Peyer's patch (tissue), 4 donors: ENCODE data around the gene MED22.

ENCODE experiments used
- CTCF ChIP-seq, 6 experiments: fragments of 450-650 bp in 4 of 6; fragments of 200-600 bp in 2 of 6; sonication (generic) in 1 of 6; IDR thresholded peaks; one replicate each; pipeline ENCODE4 v1.5.1; 2017 to 2019; ENCODE audit warnings: antibody characterized with exemption in 6 of 6, mild to moderate bottlenecking in 3 of 6, moderate library complexity in 1 of 6
- POLR2A ChIP-seq, 2 donors: fragments of 450-650 bp; IDR thresholded peaks; one replicate each; pipeline ENCODE4 v1.5.1; 2017; ENCODE audit warnings: antibody characterized with exemption in 2 of 2, mild to moderate bottlenecking in 2 of 2, moderate library complexity in 2 of 2

GRCh38 chr9:133323211-133323610 lies 24.7 kb downstream of the MED22 start:
- no peak for TF ChIP-seq POLR2A (IDR thresholded peaks at IDR 0.05)
- TF ChIP-seq CTCF (IDR thresholded peaks at IDR 0.05) = no peak
